B cell (primary cell): ENCODE results near the gene RNF215. TPM values are rescaled to one million over a fixed set of nuclear protein-coding genes. Genes with fewer than 3 reads are reported as not detected.

Source experiments
- ATAC-seq: fragments of 200-7000 bp; cut with Tn5 transposase; one replicate; pipeline ENCODE4 v1.10.0; 2021; ENCODE audit warnings: low read depth, mild to moderate bottlenecking, moderate number of reproducible peaks, moderate library complexity
- CTCF ChIA-PET: fragments of 350-600 bp; sonication (Branson Sonifier 250); formaldehyde crosslinking; loops from one replicate; lab custom pipeline; 2021; ENCODE audit warnings: antibody characterized with exemption, inconsistent platforms; lab: Charles Lee
- POLR2A ChIA-PET: fragments of 350-600 bp; sonication (Branson Sonifier 250); formaldehyde crosslinking; loops from one replicate; lab custom pipeline; 2021; ENCODE audit warnings: antibody characterized with exemption; lab: Charles Lee
- DNase-seq: peaks from one replicate; pipeline ENCODE4 v3.0.0; 2013
- H2AFZ ChIP-seq: 2 replicates; pipeline ENCODE4 v1.6.1; 2012; ENCODE audit warnings: mild to moderate bottlenecking, low read depth, low read length; ENCODE audit not compliant: insufficient read depth, poor library complexity, severe bottlenecking
- H3K27ac ChIP-seq, 2 donors: 1 replicate in 1 of 2; 2 replicates in 1 of 2; pipeline ENCODE4 v1.5.1; 2012 to 2013; ENCODE audit warnings: low read length in 2 of 2, mild to moderate bottlenecking in 2 of 2, moderate library complexity in 1 of 2
- H3K27me3 ChIP-seq, 4 experiments: fragments of 200-600 bp in 1 of 4; sonication (generic) in 1 of 4; replicated peaks in 1 of 4; 1 replicate in 2 of 4; 2 replicates in 2 of 4; pipeline versions ENCODE4 v1.6.1 to v1.7.0; 2013 to 2016; ENCODE audit warnings: low read length in 3 of 4, mild to moderate bottlenecking in 2 of 4, mixed read lengths in 1 of 4, moderate library complexity in 1 of 4; ENCODE audit not compliant: insufficient read depth in 4 of 4, control insufficient read depth in 3 of 4; ENCODE audit errors: control extremely low read depth in 1 of 4
- H3K36me3 ChIP-seq, 2 experiments: replicated peaks in 1 of 2; 1 replicate in 1 of 2; 2 replicates in 1 of 2; pipeline versions ENCODE4 v1.6.1 to v1.7.1; 2013; ENCODE audit warnings: low read length in 1 of 2; ENCODE audit not compliant: insufficient read depth in 2 of 2, control insufficient read depth in 1 of 2; ENCODE audit errors: control extremely low read depth in 1 of 2, extremely low read depth in 1 of 2
- H3K4me1 ChIP-seq, 2 donors: fragments of 200-600 bp in 1 of 2; sonication (generic) in 1 of 2; 1 replicate in 1 of 2; 2 replicates in 1 of 2; pipeline versions ENCODE4 v1.5.1 to v1.6.1; 2013 to 2017; ENCODE audit warnings: low read length in 2 of 2; ENCODE audit not compliant: control insufficient read depth in 2 of 2, insufficient read depth in 2 of 2
- H3K4me2 ChIP-seq: replicated peaks from 2 replicates; pipeline ENCODE3; 2012; ENCODE audit warnings: mild to moderate bottlenecking, low read depth, low read length; ENCODE audit not compliant: poor library complexity, severe bottlenecking
- H3K4me3 ChIP-seq, 5 experiments: fragments of 200-600 bp in 1 of 5; sonication (generic) in 1 of 5; 1 replicate in 3 of 5; 2 replicates in 2 of 5; pipeline versions ENCODE4 v1.5.1 to v1.7.0; 2011 to 2016; ENCODE audit warnings: low read length in 4 of 5, mild to moderate bottlenecking in 4 of 5, low read depth in 2 of 5, control low read depth in 1 of 5, moderate library complexity in 1 of 5; ENCODE audit not compliant: insufficient read depth in 1 of 5; ENCODE audit errors: control extremely low read depth in 1 of 5, extremely low read depth in 1 of 5
- H3K79me2 ChIP-seq: fragments of 200-600 bp; sonication (generic); one replicate; pipeline ENCODE4 v1.6.0; 2016; ENCODE audit warnings: low read length; ENCODE audit not compliant: control insufficient read depth, insufficient read depth
- H3K9ac ChIP-seq: fragments of 200-600 bp; sonication (generic); 2 replicates; pipeline ENCODE4 v1.6.1; 2017; ENCODE audit warnings: mild to moderate bottlenecking, low read length, moderate library complexity
- H3K9me3 ChIP-seq, 3 donors: one replicate each; pipeline versions ENCODE4 v1.6.1 to v1.7.1; 2013; ENCODE audit warnings: low read length in 2 of 3; ENCODE audit not compliant: control insufficient read depth in 2 of 3, insufficient read depth in 1 of 3; ENCODE audit errors: control extremely low read depth in 1 of 3
- H4K20me1 ChIP-seq: 2 replicates; pipeline ENCODE4 v1.6.0; 2012; ENCODE audit warnings: mild to moderate bottlenecking, low read length; ENCODE audit not compliant: insufficient read depth, control insufficient read depth, poor library complexity, severe bottlenecking
- H3K27ac Mint-ChIP-seq: one replicate; pipeline ENCODE4 v1.8.0; 2021; ENCODE audit warnings: mixed read lengths
- H3K27me3 Mint-ChIP-seq: one replicate; pipeline ENCODE4 v1.8.0; 2021; ENCODE audit warnings: mixed read lengths
- H3K4me1 Mint-ChIP-seq: one replicate; pipeline ENCODE4 v1.8.0; 2021; ENCODE audit warnings: mixed read lengths
- H3K4me3 Mint-ChIP-seq: one replicate; pipeline ENCODE4 v1.8.0; 2021; ENCODE audit warnings: mixed read lengths
- H3K9me3 Mint-ChIP-seq: one replicate; pipeline ENCODE4 v1.8.0; 2022; ENCODE audit warnings: mixed read lengths; ENCODE audit not compliant: insufficient read depth
- EZH2 ChIP-seq: IDR thresholded peaks from 2 replicates; pipeline ENCODE4 v1.6.1; 2012; ENCODE audit warnings: borderline replicate concordance, low read depth, mild to moderate bottlenecking, moderate library complexity, low read length; ENCODE audit not compliant: insufficient read depth, poor library complexity, severe bottlenecking
- WGBS: methylation state at CpG from one replicate; pipeline ENCODE4 v1.1.5; 2013; ENCODE audit warnings: missing lambda C conversion rate; ENCODE audit not compliant: insufficient coverage; 5-methylcytosine and 5-hydroxymethylcytosine counted together
- intact Hi-C: fragments of 100-400 bp; cut with micrococcal nuclease; formaldehyde crosslinking; loops from one replicate; pipeline ENCODE4 v1.10.0; 2022
- polyA plus RNA-seq: library from polyadenylated mRNA; depleted of rRNA; stranded (reverse); fragments of >200 nt; gene quantifications from 2 replicates; pipeline ENCODE4 v1.2.3, GENCODE V29; 2012
- total RNA-seq, 2 donors: library from RNA; stranded (reverse); fragments of 120-200 nt in 1 of 2; gene quantifications; 1 replicate in 1 of 2; 2 replicates in 1 of 2; pipeline versions ENCODE4 v1.2.3 to v1.2.4, GENCODE V29; 2013 to 2022
- TF ChIP-seq, protein P1 (sequence below): fragments of 200-600 bp; IDR thresholded peaks from one replicate; pipeline ENCODE4 v1.8.0; 2022; ENCODE audit warnings: antibody characterized with exemption, mild to moderate bottlenecking

The RNF215 gene
- total and polyA plus RNA-seq, 2 donors (not counting 1 experiment from before 2014, with no cell fraction given) = 8.8 to 18.6 TPM

DNA sequence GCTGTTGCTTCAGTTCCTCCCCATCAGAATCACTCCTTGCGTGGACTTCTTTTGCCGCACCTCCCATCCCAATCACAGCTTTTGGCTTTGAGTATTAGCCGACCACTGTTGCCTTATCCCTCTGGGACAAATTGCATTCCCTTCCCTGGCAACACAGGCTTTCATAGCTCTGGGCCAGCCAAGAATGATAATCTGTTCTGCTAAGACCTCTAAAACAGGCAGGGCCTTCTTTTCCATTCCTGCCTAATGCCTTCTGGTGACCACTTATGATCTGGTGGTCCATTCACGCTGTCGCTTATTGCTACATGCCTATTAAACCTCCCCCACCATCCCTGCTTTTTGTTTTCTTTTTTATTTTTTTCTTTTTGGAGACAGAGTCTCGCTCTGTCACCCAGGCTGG, 19.2 kb upstream of the RNF215 start:
- no peak for DNase-seq
- H3K9ac ChIP-seq = no peak overlapping the region
- Mint-ChIP-seq H3K27ac (no peak overlapping the region), H3K4me1 (no peaks in the 10 kb centered on the region), H3K9me3 (no peaks in the 10 kb centered on the region), H3K27me3 (no peaks in the 10 kb centered on the region), H3K4me3 (no peak overlapping the region)
- intact Hi-C loops = no loop called here
- H4K20me1 ChIP-seq = no peaks in the 10 kb centered on the region
- H3K4me2 ChIP-seq = no peak overlapping the region
- TF ChIP-seq EZH2 = no peak
- TF ChIP-seq, protein P1, sequence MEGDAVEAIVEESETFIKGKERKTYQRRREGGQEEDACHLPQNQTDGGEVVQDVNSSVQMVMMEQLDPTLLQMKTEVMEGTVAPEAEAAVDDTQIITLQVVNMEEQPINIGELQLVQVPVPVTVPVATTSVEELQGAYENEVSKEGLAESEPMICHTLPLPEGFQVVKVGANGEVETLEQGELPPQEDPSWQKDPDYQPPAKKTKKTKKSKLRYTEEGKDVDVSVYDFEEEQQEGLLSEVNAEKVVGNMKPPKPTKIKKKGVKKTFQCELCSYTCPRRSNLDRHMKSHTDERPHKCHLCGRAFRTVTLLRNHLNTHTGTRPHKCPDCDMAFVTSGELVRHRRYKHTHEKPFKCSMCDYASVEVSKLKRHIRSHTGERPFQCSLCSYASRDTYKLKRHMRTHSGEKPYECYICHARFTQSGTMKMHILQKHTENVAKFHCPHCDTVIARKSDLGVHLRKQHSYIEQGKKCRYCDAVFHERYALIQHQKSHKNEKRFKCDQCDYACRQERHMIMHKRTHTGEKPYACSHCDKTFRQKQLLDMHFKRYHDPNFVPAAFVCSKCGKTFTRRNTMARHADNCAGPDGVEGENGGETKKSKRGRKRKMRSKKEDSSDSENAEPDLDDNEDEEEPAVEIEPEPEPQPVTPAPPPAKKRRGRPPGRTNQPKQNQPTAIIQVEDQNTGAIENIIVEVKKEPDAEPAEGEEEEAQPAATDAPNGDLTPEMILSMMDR = no peak
- POLR2A ChIA-PET = no interaction called here
- H3K27ac ChIP-seq = no peak overlapping the region
- no peaks in the 10 kb centered on the region for H3K36me3 ChIP-seq
- no peak overlapping the region for H2AFZ ChIP-seq
- CTCF ChIA-PET = interaction anchor here (0.6 to 1.2 kb wide), 2 partner anchors 12 to 18 kb away, joined by 4 to 5 read pairs; no protein-coding TSS in a partner anchor
- H3K79me2 ChIP-seq = no peaks in the 10 kb centered on the region
- no peak for ATAC-seq
- WGBS = 97% methylated on average over 4 of the region's 6 CpGs
- no peaks in the 10 kb centered on the region for H3K4me1 ChIP-seq
- H3K27me3 ChIP-seq = no peaks in the 10 kb centered on the region
- no peak overlapping the region for H3K4me3 ChIP-seq
- no peaks in the 10 kb centered on the region for H3K9me3 ChIP-seq

DNA sequence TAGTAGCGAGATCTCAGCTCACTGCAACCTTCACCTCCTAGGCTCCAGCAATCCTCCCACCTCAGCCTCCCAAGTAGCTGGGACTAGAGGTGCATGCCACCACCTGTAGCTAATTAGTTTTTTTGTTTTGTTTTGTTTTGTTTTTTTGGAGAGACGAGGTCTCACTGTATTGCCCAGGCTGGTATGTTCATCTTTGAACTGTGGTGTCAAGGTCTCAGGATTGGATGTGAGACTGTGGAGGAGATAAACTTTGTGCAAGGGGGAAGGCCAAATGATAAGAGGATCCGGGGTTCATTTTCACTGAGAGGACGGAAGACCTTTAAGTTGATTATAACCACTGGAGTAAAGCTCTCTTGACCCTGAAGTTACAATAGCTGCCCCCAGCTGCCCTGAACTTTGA, 18.5 kb upstream of the RNF215 start:
- no peak overlapping the region for H3K27ac Mint-ChIP-seq

More for the DNA sequence above, 18.5 kb upstream of the RNF215 start:
- WGBS = 97% methylated on average over 2 of the region's 4 CpGs
- Mint-ChIP-seq H3K9me3 (no peaks in the 10 kb centered on the region), H3K4me3 (no peak overlapping the region), H3K27me3 (no peaks in the 10 kb centered on the region), H3K4me1 (no peaks in the 10 kb centered on the region)
- H4K20me1 ChIP-seq = no peaks in the 10 kb centered on the region
- H3K4me3 ChIP-seq = no peak overlapping the region
- H3K4me1 ChIP-seq = no peaks in the 10 kb centered on the region
- no peaks in the 10 kb centered on the region for H3K27me3 ChIP-seq
- CTCF ChIA-PET = interaction anchor here (0.5 to 1.2 kb wide), 3 partner anchors 14 to 20 kb away, joined by 3 read pairs; partner anchors contain the start of gene MTFP1
- no peaks in the 10 kb centered on the region for H3K9me3 ChIP-seq
- POLR2A ChIA-PET = no interaction called here
- no peak for ATAC-seq
- H3K79me2 ChIP-seq = no peaks in the 10 kb centered on the region
- intact Hi-C loops = no loop called here
- DNase-seq = no peak
- no peaks in the 10 kb centered on the region for H3K36me3 ChIP-seq
- H3K4me2 ChIP-seq = no peak overlapping the region
- H2AFZ ChIP-seq = no peak overlapping the region
- no peak overlapping the region for H3K9ac ChIP-seq
- H3K27ac ChIP-seq = no peak overlapping the region
- no peak for TF ChIP-seq EZH2
- TF ChIP-seq, protein P1 = no peak
